GM19324 (cell line): ENCODE measurements around the gene FMNL2.

Source experiments
- ATAC-seq: cut with Tn5 transposase; IDR thresholded peaks from one replicate; pipeline ENCODE4 v1.9.1; 2021; ENCODE audit warnings: mild to moderate bottlenecking, moderate library complexity; ENCODE audit not compliant: unreplicated experiment, low FRiP score

FMNL2 gene

DNA sequence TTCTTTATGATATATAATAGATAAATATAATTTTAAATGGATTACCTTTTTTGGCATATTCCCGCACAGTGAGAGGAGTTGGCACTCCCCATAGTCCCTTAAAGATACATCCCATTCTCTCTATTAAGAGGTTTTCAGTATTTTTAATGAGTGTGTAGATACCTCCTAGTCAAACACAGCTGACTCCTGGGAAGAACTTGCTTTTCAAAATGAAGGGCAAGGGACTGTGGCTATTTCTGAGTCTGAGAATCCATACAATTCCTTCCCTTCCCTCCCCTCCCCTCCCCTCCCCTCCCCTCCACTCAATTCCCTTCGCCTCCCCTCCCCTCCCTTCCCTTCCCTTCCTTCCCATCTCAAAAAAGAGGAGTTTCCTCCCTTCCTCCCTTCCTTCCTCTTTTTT lies 288.8 kb downstream of the FMNL2 start:
- ATAC-seq, result no peak

DNA sequence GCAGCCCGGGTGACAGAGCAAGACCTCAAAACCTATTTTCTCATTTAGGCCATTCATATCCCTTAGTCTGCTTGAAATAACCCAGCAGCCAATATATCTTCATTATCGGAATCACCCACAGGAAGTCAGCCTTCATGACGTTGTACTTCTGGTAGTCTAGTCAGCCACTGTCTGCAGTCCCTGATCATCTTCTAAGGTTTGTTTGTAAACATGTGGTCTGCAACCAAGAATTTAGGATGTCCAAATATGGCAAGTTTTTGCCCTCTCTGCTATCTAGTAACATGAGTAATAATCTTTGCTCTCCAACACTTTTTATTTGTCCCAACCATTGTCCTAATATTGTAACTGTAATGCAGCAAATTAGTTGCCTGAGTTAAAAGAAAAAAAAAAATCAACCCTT lies 289.8 kb downstream of the FMNL2 start:
- ATAC-seq, result no peak

DNA sequence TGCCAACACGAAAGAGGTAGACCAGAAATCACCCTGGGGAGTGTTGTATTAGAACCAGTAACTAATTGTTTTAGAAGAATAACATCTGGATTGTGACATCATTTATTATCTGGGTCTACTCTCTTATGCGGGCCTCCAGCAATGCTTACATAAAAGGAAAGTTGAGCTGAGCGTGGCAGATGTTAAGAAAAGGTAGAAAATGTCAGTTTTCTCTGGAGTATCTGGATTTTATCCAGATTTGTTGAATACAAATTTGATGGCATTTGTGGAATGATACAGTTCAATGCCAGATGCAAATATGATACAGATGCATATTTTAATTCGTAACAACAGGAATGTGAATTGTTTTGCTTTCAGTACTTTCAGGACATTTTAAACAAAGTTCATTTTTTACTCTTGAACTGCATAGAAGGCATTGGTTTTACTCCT lies 292.0 kb downstream of the FMNL2 start:
- no peak for ATAC-seq

DNA sequence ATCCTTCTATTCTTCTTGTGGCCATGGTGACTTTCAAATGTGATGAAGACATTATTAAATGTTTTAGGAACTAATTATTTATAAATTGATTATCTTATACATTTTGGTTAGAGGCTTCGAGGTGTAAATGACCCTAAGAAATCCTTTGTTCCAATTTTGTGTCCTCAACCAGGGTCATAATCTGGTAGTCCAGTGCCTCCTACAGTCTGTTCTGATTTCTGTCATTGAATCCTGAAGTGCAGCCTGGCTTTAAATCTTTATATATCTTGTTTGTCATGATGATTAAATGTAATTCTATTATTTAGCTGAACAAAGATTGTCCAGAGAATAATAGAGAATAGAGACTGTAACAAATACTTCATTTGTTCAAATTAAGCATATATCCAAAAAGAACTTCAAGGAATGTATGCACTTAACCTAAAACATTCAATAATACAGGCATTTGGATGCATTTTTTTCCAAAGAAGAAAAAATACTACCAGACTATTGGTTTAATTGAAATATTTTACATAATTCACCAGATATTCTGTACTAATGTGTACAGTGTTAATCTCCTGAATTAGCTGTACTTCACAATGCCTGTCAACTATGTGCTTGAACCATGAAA lies 292.5 kb downstream of the FMNL2 start:
- ATAC-seq, result no peak

DNA sequence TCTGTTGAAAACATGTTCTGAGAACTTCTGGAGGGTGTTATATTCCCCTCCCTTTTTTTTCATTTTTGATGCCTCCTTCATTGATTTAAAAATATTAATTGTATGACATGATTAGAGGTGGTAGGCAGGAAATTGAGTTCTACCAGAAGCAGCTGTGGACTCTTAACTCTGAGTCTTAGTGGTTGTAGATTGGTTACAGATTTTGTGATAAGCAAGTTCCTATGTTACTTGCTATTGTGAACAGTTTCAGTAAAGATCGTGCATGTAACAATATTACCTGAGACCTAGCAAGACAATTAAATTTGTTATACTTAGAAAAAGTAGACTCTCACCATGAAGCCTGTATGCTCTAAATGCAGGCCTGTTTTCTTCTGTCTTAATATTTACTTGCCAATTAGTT lies 294.2 kb downstream of the FMNL2 start:
- ATAC-seq, result no peak

DNA sequence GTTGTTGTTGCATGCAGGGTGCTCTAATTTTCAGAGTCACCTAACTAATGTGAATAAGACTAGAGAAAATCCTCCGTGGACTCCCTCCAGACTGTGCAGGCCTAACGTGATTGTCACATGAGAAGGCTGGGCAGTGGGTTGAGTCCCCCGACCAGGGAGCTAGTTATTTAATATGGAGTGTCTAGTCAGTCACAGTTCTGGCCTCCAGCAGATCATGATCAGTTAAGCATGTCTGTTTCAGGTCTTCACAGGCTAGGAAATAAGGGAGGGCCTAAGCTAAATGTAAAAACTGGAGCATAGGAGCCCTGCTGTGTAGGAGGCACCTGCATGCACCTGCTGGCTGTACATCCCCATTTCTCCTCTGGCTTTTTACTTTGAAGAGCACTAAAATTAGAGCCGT lies 295.5 kb downstream of the FMNL2 start:
- ATAC-seq, result no peak

DNA sequence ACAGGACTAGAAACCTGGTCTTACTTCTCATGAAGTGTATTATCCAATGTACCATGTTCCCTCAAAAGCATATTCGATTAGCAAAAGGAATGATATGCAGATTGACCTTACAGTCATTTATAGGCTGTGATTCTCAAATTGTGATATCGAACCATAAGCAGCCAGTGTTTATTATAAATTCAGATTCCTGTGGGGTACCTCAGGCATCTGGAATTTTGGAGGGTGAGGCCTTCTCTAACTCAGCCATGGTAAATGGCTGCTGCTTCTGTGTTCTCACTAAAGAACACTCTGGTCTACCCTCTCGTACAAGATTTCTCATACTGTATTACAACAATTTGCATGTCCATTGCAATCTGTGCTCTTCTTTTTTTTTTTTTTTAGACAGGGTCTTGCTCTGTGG lies 297.8 kb downstream of the FMNL2 start:
- no peak for ATAC-seq

DNA sequence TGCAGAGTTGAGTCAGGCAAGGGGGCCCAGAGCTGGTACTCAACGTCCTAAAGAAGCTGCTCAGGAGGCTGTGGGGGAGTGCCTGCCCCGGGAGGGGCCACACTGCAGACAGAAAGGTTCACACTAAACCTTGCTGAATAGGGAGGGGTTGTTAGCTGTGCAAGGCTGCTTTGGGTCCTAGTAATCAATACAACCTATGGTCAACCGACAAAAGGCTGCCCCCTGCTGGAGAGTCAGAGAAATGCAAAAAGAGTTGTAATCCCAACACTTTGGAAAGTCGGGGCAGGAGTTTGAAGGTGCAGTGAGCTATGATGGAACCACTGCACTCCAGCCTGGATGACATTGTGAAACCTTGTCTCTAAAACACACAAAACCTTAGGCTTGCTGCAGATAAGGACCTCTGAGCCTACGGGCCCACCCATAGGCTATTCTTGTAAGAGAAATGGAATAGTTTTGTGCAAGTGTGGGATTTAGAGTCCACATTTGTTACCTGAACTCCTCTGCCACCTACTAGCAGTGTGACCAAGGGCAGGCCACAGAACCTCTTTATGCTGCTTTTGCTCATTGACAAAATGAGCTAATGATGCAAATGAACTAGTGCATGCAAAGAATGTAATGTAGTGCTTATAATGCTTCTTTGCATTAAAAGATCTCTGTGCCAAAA lies 300.8 kb downstream of the FMNL2 start:
- no peak for ATAC-seq

DNA sequence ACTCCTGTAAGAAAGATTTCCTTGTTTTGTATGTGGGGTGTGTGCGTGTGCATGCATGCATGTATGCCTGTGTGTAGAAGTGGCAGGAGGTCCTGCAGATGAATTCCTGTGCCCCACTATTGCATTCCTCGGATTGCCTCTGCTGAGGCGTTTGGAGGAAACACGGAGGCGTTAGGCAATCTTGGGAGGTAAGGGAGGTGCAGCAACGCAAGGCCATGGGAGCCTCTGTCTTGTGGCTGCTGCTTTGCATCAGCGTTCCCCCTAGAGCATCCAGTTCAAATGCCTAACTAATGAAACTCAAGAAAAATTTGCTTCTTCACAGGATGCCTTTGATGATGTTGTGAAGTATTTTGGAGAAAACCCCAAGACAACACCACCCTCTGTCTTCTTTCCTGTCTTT lies 302.3 kb downstream of the FMNL2 start:
- ATAC-seq, result no peak

DNA sequence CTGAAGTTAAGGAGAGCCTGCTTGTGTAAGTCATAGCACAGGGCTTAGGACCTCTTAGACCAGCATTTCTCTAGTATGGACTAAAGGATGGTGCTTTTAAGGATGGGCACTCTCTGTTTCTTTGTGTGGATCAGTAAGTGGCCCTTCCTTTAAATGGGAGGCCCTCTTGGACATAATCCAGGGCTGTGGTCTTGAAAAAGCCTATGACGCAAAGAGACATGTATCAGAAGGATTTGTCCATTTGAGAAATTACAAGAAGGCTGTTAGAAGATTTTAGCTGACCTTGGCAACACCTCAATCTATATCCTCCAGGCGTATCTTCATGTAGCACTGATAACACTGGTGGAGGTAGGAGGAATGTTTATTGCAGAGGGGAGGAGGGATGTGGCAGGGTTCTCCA lies 303.1 kb downstream of the FMNL2 start:
- no peak for ATAC-seq

DNA sequence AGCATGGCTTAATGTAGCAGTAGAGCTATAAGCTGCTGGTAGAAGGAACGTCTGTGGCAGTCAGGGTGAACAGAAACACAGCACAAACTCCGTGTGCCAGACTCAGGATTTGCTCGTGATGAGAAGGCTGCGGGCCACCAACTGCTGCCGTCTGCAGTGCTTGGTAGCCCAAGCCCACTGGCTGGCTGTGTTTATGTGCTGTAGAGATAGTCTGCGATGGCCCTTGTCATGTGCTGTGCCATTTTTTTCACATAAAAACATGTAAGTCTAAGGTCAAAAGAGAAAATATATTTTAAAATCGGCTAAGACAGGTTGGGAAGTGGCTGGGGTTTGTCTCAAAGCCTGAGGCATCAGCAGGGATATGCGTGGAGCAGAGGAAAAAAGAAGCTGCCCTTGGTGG lies 303.6 kb downstream of the FMNL2 start:
- ATAC-seq, result no peak

DNA sequence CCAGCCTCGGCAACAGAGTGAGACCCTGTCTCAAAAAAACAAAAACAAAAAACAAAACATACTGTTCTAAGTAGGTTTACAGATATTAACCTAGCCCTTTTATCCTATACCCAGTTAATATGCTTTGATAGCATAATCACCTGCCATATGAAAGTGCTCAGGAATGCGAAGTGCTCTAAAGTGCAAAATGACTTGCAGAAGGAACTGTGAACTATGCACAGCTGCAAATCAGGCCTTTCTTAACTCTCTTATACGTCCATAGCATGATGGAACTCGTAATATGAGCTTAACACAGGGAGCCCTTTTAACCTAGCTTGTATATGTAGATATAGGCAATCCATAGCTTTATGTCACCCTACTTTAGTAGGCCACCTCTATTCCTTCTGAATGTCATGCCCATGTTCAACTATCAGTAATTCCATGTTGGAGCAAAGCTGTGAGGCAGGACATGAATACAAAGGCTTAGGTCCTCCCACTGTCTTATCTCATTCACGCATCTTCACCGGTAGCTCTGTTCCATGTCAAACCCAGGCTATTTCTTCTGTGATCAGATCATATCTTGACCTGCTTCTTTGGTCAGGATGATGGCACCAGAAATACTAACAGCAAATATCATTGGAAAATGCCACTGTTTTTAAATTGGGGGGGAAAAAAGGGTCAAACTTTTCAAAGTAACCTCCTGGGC lies 309.4 kb downstream of the FMNL2 start:
- ATAC-seq, result no peak

DNA sequence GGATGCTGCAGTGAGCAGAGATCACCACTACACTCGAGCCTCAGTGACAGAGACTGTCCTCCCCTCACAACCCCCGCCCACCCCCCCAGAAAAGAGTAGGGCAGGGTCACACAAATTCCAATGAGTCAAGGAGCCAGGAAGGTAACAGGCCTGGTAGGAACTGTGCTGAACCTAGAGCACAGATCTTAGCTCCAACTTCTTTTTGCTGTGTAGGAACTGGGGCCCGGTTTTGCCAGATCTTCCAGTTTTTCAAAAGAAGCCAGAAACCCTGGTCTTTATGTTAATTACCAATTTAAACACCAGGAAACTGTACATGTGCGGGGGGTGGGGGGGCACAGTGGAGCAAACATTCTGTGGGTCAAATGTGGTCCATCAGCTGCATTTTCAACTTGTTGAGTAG lies 311.3 kb downstream of the FMNL2 start:
- ATAC-seq, result no peak

DNA sequence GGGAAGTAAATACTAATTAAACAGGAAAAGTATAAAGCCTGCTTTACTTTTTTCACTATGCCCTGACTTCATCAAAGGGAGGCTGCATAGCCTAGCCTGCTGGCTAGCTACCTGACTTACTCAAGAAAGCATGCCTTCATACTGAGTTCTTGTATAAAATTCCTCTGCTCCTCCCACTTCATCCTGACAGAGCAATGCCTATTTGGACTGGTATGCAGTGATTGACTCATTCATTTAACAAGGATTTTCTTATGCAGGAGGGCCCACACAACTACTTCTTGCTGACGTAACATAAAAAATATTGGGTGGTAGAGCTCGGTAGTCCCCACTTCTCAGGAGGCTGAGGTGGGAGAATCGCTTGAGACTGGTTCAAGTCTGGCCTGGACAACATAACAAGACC lies 311.8 kb downstream of the FMNL2 start:
- ATAC-seq, result no peak

DNA sequence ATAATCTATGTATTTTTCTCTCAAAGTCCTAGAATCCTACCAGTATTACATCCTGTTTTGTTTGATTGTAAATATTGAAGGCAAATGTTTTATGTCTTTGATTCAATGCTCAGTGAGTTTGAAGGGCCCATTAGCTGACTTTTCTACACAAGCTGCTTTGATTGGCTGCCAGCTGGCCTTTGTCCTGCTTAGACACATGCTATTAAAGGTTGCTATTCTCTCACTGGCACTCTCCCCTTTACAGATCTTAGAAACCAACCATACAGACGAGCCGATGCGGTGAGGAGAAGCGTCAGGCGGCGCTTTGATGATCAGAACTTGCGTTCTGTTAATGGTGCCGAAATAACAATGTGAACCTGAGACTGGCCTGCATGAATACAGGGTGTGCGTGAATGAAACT lies 312.6 kb downstream of the FMNL2 start:
- ATAC-seq, result no peak

DNA sequence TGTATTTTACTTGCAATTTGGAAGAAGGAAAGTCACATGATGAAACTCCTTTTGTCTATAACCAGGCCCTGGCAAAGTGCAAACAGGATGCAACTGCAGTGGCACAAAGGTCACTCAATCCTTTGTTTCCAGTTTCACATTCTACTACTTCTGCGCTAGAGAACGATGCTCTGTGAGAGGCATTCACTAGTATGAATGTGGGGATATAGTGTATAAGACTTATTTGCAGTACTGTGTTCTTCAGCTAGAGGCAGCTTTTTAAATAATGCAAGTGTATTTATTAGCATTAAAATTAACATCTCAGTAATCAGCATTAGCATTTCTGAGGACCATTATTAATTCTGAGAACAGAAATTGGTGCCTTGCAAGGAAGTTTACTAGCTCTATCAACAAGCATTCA lies 313.4 kb downstream of the FMNL2 start:
- no peak for ATAC-seq

DNA sequence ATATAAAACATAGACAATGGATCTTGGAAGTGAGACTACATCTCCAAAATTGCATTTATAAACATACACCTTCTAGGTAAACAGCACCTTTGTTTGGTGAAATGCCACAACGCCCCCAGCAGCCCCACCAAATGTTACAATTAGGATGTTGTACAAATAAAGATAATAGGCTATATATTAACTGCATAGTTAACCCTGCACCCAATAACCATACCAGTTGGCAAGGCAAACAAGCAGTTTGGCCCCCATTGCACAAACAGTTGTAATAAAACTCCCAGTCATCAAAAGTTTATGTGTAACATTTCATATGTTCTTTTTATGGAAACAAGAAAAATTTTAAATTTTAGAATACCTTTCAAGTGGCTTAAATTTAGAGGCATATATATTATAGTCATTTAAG lies 315.0 kb downstream of the FMNL2 start:
- ATAC-seq, result no peak

DNA sequence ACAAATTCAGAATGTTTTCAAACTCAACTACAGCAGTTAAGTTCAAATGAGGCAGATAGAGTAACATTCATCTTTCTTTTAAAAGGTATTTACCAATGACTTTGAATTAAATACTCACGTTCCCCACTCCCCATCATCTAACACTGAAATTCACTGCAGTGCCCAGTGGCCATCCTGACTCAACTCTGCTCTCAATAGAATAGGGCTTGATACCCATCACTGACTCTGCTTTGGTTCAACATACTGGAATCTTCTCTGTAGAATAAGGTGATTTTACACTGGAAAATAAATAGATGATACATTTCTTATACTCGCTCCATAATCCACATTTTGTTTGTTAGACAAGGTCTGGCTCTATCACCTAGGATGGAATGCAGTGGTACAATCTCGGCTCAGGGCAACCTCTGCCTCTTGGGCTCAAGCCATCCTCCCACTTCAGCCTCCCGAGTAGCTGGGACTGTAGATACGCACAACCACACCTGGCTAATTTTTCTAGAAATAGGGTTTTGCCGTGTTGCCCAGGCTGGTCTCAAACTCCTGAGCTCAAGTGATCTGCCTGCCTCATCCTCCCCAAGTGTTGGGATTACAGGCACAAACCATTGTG lies 315.9 kb downstream of the FMNL2 start:
- ATAC-seq, result no peak

DNA sequence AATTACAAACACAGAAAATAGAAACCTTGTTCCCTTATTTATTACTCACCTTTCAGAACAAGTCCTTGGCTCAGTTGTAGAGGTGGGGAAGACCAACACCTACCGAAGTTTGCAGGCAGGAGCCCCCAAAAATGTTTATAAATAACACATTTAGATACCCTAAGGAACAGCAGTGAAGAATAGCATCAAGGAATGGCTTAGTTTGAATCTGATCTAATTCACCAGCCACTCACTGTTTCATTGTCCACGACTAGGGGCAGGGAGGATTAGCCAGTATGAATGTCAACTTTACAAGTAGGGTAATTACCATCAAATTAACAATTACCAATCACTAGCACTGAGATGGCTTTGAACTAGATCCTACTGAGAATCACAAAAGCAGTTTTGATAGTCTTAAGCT lies 316.9 kb downstream of the FMNL2 start:
- no peak for ATAC-seq

DNA sequence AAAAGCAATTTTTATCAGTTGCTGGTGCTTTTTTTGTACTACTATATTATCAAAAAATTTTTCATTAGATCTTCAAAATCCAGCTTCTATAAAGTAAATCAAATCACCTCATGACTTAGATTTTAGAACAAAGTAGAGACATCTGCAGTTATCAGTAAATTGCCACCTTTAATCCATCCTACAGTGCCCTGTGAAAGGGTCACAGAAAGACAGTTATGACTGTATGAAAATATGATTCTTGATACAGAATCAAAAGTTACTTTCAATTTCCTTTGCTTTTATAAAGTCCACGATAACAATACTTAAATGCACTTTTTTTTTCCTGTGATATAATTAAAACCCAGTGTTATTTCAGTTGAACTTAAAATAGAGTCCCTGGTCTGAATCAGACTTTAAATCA lies 320.9 kb downstream of the FMNL2 start:
- ATAC-seq, result no peak

DNA sequence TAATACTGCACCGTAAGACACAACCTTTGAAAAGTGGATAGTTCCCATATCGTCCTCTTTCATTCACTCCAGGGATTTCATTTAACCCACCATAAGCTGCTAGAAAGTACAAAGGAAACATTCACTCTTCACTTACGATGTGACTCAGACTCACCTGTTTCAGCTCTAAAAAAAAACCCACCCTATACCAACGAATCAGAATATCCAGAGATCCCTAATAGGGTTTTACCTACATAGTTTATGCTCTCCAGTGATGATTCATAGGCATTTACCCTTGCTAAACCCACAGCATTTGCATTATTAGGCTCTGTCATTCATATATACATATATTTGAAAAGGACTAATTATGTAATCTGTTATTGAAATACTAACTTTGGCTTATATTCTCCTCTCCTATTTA lies 322.1 kb downstream of the FMNL2 start:
- no peak for ATAC-seq

DNA sequence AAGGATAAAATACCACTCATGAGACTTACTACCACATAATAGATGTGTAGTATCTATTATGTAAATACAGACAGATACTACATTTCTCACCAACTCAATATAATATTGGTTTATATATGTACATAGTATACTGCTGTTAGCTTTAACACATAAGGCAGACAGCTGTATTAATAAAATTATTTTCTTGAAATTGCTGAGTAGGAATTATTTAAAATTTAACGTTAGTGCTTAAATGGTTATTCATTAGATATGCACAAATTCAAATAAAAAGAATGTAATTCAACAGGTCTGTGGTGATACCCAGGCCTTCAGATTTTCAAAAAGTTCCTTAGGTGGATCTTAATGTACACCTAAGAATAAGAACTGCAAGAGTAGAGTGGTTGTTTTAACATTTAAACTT lies 323.2 kb downstream of the FMNL2 start:
- no peak for ATAC-seq
